ENCODE data around the gene TMSB15C. TPM values are rescaled to one million over a fixed set of nuclear protein-coding genes. Genes with fewer than 3 reads are reported as not detected.
"Not testable (repeated sequence)": the region's sequence is repeated elsewhere in the genome, so short reads cannot be mapped to it uniquely, and the experiment has no call there.

TMSB15C gene
- total RNA-seq, 3 donors from 2014 or later: 0.74 to 1.5 (median 0.92) TPM

DNA sequence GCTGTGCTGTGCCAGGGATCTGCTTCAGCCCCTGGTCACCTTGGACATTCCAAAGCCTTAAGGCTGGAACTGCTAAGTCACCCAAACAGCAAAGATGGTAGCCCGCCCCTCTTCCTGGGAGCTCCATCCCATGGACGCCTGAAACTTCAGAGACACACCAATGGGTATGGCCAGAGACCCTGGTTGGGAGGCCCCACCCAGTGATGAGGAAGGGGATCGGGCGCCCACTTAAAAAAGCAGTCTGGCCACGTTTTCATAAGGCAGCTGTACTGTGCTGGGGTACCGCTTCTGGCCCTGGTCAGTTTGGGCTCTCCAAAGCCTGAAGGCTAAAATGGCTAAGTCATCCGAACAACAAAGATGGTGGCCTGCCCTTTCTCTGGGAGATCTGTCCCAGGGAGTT lies 9.4 kb upstream of the TMSB15C start:
- Mint-ChIP-seq H3K36me3 (ENCODE audit: insufficient read depth) (no peaks in the 10 kb centered on the region), H3K4me1 (ENCODE audit: low read depth) (no peaks in the 10 kb centered on the region), H3K9me3 (no peaks in the 10 kb centered on the region), H3K4me3 (no peak overlapping the region), H3K27me3 (ENCODE audit: low read depth) (peaks cover 3% of the 10 kb centered on the region)
- ATAC-seq (no peak), DNase-seq (no peak)

DNA sequence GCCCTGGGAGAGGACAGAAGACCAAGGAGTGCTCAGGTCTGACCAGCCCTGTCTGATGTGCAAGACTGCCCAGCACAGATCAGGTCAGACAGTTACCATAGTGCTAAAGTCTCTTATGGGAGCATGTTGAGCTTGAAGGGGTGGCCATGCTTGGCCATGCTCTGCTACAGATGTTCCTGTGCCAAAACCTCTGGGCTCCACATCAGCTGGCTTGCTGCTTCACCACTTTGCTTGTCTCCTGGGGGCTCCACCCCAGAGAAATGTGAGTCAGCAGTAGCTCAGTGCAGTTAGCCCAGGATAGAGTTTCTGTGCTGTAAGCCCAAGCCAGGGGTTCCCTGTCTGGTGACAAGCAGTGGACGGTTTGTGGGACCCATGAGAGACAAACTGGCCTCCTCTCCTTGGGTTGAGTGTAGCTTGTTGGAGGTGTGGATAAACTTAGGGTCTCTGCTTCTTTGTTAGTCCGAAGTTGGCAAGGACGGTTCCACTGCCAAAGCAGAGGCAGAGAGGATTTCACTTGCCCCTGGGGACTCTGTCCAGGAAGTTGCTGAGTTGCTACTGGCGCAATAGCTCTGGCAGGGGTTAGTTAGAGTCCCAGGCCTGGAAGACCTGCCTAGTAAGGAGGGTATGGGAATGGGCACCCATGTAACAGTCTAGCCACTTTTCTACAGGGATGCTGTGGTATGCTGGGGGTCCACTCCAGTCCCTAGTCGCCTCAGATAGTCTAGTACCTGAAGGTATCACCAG lies 8.7 kb upstream of the TMSB15C start:
- Mint-ChIP-seq H3K9me3 (no peaks in the 10 kb centered on the region), H3K4me1 (ENCODE audit: low read depth) (no peaks in the 10 kb centered on the region), H3K36me3 (ENCODE audit: insufficient read depth) (no peaks in the 10 kb centered on the region), H3K4me3 (no peak overlapping the region), H3K27me3 (ENCODE audit: low read depth) (peaks cover 3% of the 10 kb centered on the region)
- ATAC-seq (no peak), DNase-seq (no peak)

- no peak for DNase-seq
- ATAC-seq: no peak
- Mint-ChIP-seq H3K4me3 (no peak overlapping the region), H3K9me3 (no peaks in the 10 kb centered on the region), H3K27me3 (ENCODE audit: low read depth) (peaks cover 3% of the 10 kb centered on the region), H3K4me1 (ENCODE audit: low read depth) (no peaks in the 10 kb centered on the region), H3K36me3 (ENCODE audit: insufficient read depth) (no peaks in the 10 kb centered on the region)
Measured at GRCh38 chrX:104084063-104084462, 8.0 kb upstream of the TMSB15C start.

DNA sequence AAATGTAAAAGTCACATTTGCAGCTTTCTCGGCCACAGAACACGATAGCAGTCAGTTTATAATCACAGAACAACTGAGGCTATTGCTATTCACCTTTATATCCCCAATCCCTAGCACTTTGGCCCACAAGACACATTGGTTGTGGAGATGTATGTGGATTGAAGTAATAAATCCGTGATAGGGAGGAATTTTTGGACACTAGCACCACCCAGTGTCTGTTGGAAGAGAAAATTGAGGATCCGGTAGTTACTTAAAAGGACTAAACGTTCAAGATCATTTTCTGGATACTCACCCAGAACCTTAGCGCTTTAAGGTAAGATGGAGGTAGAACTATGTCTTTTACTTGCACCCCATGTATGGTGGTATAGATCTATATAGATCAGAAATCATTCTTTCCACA lies 1.8 kb upstream of the TMSB15C start:
- not testable (repeated sequence) for DNase-seq; H3K4me1 Mint-ChIP-seq (ENCODE audit: low read depth); H3K27me3 Mint-ChIP-seq (ENCODE audit: low read depth); H3K4me3 Mint-ChIP-seq; H3K9me3 Mint-ChIP-seq; ATAC-seq; H3K36me3 Mint-ChIP-seq (ENCODE audit: insufficient read depth)

- DNase-seq; H3K4me3 Mint-ChIP-seq; H3K27me3 Mint-ChIP-seq (ENCODE audit: low read depth); H3K36me3 Mint-ChIP-seq (ENCODE audit: insufficient read depth); H3K9me3 Mint-ChIP-seq; ATAC-seq; H3K4me1 Mint-ChIP-seq (ENCODE audit: low read depth): not testable (repeated sequence)
Measured at GRCh38 chrX:104062636-104063035, 13.4 kb downstream of the TMSB15C start.

GRCh38 chrX:104054956-104055355 lies 21.1 kb downstream of the TMSB15C start:
- H3K36me3 Mint-ChIP-seq (ENCODE audit: insufficient read depth); H3K9me3 Mint-ChIP-seq; DNase-seq; ATAC-seq; H3K27me3 Mint-ChIP-seq (ENCODE audit: low read depth); H3K4me3 Mint-ChIP-seq; H3K4me1 Mint-ChIP-seq (ENCODE audit: low read depth): not testable (repeated sequence)

- H3K36me3 Mint-ChIP-seq (ENCODE audit: insufficient read depth): no peaks in the 10 kb centered on the region
- H3K4me3 Mint-ChIP-seq: no peak overlapping the region
- peaks cover 12% of the 10 kb centered on the region for H3K27me3 Mint-ChIP-seq (ENCODE audit: low read depth)
- no peaks in the 10 kb centered on the region for H3K4me1 Mint-ChIP-seq (ENCODE audit: low read depth)
- ATAC-seq (no peak), DNase-seq (no peak)
- H3K9me3 Mint-ChIP-seq: no peaks in the 10 kb centered on the region
Measured at GRCh38 chrX:104047171-104047570, 28.9 kb downstream of the TMSB15C start.

DNA sequence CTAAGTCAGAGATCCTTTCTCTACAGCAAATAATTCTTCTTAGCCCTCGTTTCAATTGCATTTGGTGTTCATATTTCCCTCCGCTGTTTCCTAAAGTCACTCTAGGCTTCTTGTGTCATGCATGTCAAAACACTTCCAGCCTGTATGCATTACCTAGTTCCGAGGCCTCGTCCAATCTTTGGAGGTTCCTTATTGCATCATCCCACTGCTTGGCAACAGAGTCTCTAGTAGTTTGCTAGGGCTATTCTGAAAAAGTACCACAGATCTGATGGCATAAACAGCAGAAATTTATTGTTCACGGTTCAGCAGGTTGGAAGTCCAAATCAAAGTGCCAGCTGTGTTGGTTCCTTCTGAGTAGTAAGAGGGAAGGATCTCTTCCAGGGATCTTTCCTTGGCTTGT lies 30.4 kb downstream of the TMSB15C start:
- Mint-ChIP-seq H3K4me1 (ENCODE audit: low read depth) (no peaks in the 10 kb centered on the region), H3K36me3 (ENCODE audit: insufficient read depth) (no peaks in the 10 kb centered on the region), H3K4me3 (no peak overlapping the region), H3K27me3 (ENCODE audit: low read depth) (peaks cover 14% of the 10 kb centered on the region), H3K9me3 (no peaks in the 10 kb centered on the region)
- ATAC-seq (no peak), DNase-seq (no peak)

DNA sequence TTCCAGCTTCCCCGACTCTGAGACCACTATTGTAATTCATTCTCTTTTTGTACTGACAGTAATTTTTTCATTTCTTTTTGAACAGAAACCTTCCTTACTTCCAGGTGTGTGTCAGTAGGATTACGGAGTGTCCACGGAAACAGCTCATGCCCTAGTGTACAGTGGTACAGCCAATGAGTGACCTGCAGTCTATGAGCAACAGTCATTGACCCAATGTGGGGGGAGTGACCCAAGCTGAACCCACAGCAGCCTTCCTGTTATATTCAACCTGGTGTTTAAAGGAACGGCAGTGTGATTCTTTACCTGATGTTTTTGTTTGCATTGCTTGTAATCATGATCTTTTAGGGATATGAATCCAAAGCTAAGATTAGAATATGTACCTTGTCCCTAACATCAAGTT lies 35.0 kb downstream of the TMSB15C start:
- H3K4me1 Mint-ChIP-seq (ENCODE audit: low read depth): no peaks in the 10 kb centered on the region
- H3K9me3 Mint-ChIP-seq: no peaks in the 10 kb centered on the region
- no peak for DNase-seq
- peaks cover 20% of the 10 kb centered on the region for H3K27me3 Mint-ChIP-seq (ENCODE audit: low read depth)
- H3K4me3 Mint-ChIP-seq: no peak overlapping the region
- ATAC-seq: no peak
- no peaks in the 10 kb centered on the region for H3K36me3 Mint-ChIP-seq (ENCODE audit: insufficient read depth)

GRCh38 chrX:104039689-104040505 lies 36.1 kb downstream of the TMSB15C start, which contains the start of gene H2BW2:
Gene H2BW2 (plus strand): TSS chrX:104039956. CDS start chrX:104039995, 39 bp downstream.
- no peaks in the 10 kb centered on the region for H3K4me1 Mint-ChIP-seq (ENCODE audit: low read depth)
- no peaks in the 10 kb centered on the region for H3K9me3 Mint-ChIP-seq

More at GRCh38 chrX:104039689-104040505, 36.1 kb downstream of the TMSB15C start, which contains the start of gene H2BW2:
- Mint-ChIP-seq H3K4me3 (no peak within 1 kb of the TSS), H3K36me3 (ENCODE audit: insufficient read depth) (no peaks in the 10 kb centered on the region), H3K27me3 (ENCODE audit: low read depth) (peaks cover 22% of the 10 kb centered on the region)
- no peak for DNase-seq
- no peak for ATAC-seq

Other genes starting within 250 kb of the TMSB15C start
- under 1 TPM; 0.24 to 0.30 (median 0.28) TPM for gene RAB9B, start 244.0 kb downstream of the TMSB15C start, total RNA-seq
- 1 to 10 TPM; 4.4 to 6.4 (median 5.2) TPM for gene TMSB15B, start 113.6 kb downstream of the TMSB15C start, total RNA-seq
- not detected for gene H2BW1, start 62.5 kb downstream of the TMSB15C start, total RNA-seq
- gene H2BW2, start 36.3 kb downstream of the TMSB15C start, total RNA-seq: not detected
- under 1 TPM; 0.49 to 0.86 (median 0.55) TPM for gene ZCCHC18, start 36.3 kb upstream of the TMSB15C start, total RNA-seq
- 1 to 10 TPM; 3.2 to 4.4 (median 4.2) TPM for gene SLC25A53, start 80.8 kb upstream of the TMSB15C start, total RNA-seq
- 1 to 10 TPM; 8.0 to 8.2 (median 8.1) TPM for gene FAM199X, start 90.2 kb upstream of the TMSB15C start, total RNA-seq
- gene ESX1, start 178.7 kb upstream of the TMSB15C start, total RNA-seq: not detected